Measurements from ENCODE around the gene CEBPB.
A peak's percentile ranks its signal among the peaks of the same experiment; 100 is the strongest.
"Not testable (repeated sequence)": the region's sequence is repeated elsewhere in the genome, so short reads cannot be mapped to it uniquely, and the experiment has no call there.

CEBPB gene

DNA sequence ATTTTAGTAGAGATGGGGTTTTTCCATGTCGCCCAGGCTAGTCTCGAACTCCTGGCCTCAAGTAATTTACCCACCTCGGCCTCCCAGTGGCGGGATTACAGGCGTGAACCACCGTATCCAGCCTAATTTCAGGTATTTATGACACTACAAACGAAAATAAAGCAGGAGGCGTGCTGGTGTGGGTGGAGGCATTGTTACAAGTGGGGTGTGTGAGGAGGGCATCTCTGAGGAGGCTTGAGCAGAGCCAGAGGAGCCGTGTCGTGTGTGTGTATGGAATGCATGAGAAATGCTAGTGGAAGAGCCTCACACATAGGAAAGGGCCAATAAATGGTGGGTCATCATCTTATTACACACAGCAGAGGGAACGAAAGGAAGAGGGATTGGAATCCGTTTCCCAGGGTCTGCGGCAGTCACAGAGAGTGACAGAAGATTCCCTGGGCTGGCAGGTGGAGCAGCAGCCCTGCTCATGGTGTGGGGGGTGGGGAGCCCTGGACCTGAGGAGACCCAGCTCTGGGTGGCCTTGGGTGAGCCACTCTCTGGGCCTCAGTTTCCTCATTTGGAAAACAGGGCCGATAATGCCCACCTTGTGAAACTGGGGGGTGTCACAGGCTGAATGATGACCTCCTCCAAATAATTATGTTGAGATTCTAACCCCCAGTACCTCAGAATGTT is 19.9 kb upstream of the CEBPB start:
- DNase-seq, result no peak

DNA sequence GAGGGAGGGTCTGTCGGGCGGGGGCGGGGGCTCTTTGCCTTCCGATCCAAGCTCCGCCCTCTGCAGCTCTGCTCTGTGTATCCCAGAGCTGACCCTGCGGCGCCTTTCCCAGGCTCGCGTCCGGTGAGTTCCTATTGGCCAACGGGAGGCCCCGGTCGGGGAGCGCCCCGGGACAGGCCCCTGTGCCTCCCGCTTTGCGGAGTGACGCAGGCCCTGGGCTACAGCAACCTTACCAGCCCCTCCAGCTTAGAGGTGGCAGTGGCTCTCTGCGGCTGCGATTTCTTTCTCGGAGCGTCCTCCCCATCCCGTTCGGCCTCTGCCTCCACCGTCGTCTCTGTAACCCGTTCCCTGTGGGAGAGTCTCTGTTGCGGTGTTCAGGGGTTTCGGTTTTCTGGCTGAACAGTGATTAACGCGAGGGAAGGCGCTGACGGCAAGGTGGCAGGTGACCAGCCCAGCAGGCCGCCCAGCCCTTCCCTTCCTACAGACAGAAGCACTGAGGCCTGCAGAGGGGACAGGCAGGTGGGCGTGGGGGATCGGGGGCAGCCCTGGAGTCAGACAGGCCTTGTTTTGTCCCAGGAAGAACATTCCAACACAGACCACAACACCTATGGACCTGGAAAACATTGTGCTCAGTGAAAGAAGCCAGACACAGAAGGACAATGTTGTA is 18.1 kb upstream of the CEBPB start:
- no peak for DNase-seq

DNA sequence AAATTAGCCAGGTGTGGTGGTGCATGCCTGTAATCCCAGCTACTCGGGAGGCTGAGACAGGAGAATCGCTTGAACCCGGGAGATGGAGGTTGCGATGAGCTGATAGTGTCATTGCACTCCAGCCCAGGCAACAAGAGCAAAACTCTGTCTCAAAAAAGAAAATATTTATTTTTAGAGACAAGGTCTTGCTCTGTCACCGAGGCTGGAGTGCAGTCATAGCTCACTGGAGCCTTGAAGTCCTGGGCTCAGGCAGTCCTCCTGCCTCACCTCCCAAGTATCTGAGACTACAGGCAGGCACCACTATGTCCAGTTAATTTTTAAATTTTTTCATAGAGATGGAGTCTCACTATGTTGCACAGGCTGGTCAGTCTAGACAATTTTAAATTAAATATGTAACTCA is 16.2 kb upstream of the CEBPB start:
- DNase-seq, result no peak

GRCh38 chr20:50175938-50176933 is 14.4 kb upstream of the CEBPB start:
- no peak for DNase-seq

- DNase-seq, result not testable (repeated sequence)
These were observed 12.0 kb upstream of the CEBPB start for GRCh38 chr20:50178672-50179071.

- no peak for DNase-seq
These were observed 9.3 kb upstream of the CEBPB start for GRCh38 chr20:50181344-50181743.

DNA sequence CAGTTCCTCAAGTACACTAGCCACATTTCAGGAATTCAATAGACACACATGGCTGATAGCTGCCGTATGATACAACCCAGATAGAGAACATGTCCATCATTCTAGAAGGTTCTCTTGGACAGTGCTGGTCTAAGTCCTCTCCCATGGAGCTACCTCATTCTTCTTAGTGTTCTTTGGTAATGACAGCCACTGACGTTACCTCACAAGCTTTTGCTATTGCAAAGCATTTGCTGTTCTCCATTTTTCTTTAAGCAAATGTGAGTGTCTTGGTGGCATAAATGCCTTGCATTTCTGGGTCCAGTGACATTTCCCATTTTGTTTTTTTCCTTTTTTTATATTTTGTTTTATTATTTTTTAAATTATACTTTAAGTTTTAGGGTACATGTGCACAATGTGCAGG is 8.3 kb upstream of the CEBPB start:
- DNase-seq, result no peak

DNA sequence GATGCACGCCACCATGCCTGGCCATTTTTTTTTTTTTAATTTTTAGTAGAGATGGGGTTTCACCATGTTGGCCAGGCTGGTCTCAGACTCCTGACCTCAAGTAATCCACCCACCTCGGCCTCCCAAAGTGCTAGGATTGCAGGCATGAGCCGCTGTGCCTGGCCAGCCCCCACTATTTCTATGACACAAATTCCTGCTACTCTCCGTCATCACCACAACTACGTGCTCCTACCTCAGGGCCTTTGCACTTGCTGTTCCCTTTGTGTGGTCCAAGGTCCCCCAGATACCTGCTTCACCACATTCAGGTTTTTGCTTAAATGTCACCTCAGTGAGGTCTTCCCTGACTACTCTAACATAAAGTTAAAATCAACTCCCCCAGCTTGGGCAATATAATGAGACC is 5.2 kb upstream of the CEBPB start:
- no peak for DNase-seq

DNA sequence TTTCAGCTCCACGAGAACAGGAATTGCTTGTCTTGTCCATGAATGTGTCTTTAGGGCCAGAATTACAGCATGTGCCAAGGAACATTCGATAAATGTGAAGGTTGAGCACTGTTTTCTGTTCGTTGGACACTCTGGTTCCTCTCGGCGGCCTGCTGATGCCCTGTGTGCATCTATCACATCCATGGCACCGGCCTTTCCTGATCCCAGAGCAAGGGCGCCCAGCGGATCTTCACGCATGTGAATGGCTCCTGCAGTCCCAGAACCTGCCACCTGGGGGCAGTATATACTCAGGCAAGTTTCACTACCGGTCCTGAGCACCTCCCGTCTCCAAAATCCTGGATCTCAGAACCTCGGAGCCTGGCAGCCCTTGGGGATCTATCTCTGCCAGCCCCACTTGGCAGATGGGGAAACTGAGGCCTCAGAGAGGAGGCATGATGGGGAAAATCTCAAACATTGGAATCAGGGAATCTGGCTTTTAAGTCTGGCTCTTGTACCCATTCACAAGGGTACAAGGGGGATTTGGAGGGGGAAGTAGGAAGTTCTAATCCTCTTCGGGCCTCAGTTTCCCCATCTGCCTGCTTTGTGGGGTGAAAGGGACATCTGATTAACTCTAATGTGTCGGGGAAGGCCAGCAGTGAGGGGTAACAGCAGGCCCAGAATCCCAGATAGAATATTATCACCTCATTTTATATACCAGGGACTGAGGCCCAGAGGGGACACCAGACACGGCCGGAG is 4.3 kb upstream of the CEBPB start:
- DNase-seq, result peak; percentile 97 to 98

GRCh38 chr20:50186987-50187402 is 3.6 kb upstream of the CEBPB start:
- no peak for DNase-seq

DNA sequence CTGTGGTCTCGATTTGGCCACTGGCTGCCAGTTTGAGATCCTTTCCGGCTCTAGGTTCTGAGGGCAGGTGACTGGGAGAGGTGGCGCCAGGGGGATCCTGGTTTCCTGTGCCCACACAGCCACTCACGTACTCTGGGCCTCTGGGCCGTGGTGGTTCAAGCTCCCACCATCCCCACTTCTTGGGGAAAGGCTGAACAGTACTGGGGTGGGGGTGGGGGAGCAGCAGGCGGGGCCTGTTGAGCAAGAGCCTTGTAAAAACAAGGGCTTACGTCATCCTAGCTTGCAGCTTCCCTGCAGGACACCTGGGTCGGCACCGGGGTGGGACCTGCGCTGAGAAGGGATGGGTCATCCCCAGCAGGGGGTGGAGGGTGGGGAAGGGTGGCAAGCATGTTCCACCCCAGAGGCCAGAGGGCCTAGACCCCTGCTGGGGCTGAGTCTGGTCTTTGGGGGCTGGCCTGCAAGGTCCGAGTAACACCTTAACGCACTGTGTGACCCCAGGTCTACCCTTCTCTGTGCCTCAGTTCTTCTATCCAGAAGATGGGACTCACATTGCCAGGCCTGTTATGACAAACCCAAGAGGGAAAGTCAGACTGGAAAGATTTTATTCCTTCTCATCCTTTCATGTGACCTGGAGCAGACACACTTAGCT is 3.1 kb upstream of the CEBPB start:
- DNase-seq, result no peak

GRCh38 chr20:50188287-50188688 is 2.3 kb upstream of the CEBPB start:
- DNase-seq, result no peak

- DNase-seq, result no peak
These were observed 1.6 kb upstream of the CEBPB start for GRCh38 chr20:50188879-50189680.

DNA sequence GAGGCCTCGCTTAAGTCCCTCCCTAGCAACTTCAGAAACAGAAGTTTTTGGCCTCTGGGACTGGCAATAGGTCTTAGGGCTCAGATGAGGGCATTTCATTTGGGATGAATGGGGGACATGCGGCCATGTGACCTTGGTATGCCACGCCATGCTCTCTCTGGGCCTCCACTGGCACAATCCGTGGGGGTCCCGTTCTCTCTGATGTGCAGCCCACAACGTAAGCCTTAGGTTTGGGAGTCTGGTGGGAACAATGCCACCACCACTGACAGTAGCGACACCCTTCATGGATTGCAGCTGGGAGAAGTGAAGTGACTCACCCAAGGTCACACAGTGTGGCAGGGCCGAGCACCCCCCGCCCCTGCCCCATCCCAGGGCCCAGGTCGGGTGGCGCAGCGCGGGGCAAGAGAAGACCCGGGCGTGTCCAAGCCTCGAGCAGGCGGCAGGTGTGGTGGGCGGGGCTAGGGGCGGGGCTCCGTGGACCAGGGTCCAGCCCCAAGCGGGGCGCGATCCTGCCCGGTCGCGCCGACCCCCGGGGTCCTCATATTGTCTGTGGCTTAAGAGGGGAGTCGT is 864 bp upstream of the CEBPB start:
- peak in 1 of 2 donors; percentile 29 for DNase-seq

DNA sequence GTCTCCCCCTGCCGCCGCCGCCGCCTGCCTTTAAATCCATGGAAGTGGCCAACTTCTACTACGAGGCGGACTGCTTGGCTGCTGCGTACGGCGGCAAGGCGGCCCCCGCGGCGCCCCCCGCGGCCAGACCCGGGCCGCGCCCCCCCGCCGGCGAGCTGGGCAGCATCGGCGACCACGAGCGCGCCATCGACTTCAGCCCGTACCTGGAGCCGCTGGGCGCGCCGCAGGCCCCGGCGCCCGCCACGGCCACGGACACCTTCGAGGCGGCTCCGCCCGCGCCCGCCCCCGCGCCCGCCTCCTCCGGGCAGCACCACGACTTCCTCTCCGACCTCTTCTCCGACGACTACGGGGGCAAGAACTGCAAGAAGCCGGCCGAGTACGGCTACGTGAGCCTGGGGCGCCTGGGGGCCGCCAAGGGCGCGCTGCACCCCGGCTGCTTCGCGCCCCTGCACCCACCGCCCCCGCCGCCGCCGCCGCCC is 474 bp downstream of the CEBPB start:
- DNase-seq, result peak in 1 of 2 donors; percentile 44

- peak; percentile 40 to 60 for DNase-seq
These were observed 1.1 kb downstream of the CEBPB start for GRCh38 chr20:50191544-50192363.

DNA sequence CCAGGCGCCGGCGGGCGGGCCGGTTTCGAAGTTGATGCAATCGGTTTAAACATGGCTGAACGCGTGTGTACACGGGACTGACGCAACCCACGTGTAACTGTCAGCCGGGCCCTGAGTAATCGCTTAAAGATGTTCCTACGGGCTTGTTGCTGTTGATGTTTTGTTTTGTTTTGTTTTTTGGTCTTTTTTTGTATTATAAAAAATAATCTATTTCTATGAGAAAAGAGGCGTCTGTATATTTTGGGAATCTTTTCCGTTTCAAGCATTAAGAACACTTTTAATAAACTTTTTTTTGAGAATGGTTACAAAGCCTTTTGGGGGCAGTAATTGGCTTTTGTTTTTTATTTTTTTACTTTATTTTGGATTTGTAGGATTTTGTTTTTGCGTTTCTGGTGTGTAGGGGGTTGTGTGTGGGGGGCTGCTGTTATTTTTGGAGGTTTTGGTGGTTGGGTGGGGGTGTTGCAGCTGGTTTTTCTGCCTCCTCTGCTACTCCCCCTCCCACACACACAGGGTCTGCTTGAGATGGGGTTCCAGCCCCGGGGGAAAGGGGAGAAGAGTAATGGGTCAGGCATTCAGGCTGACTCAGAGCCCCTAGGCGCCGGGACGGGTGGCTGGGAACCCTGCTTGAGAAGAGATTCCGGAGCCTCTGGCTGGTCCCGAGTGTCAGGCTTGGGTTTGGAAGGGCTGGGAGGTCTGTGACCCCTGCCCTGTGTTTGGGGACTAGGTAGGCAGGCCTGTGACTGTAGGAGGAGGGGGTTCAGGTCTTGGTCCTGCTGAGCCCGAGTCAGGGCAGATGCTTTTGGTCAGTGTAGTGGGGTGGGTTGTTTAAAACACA is 2.0 kb downstream of the CEBPB start:
- DNase-seq, result peak; percentile 72 to 75

DNA sequence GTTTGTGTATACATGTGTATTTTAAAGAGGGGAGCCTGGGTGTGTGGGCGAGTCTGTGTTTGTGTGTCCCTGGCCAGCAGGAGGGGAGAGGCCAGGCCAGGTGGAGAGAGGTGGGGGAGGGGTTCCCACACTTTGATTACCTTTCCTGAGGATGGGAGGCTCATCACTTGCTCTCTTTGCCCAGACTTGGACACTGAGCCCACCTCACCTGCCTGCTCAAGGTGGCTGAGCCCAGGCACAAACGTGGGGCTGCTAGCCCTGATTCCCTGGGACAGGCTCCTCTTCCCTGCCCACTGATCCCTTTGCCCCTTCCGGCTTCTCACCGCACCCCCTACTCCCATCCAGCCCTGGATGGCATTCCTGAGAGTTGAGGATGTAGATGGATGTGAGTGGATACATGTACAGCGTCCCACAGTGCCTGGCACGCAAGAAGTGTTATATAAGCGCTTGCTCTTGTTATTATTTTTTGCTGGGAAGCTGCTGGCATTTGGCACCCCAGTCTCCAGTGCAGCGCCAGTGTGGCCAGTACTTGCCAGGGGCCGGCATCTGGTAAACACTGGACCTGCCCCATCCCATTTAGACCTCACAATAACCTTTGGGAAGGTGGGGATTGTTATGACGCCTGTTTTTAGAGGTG is 2.7 kb downstream of the CEBPB start:
- DNase-seq, result no peak

Data from stimulated activated CD4-positive, alpha-beta T cell treated with anti-CD3 and anti-CD28 coated beads, Interleukin-2, amount 100 ng/mL, for 48 hours (primary cell).